ENCODE results near the gene GYS1.

Gene GYS1

DNA sequence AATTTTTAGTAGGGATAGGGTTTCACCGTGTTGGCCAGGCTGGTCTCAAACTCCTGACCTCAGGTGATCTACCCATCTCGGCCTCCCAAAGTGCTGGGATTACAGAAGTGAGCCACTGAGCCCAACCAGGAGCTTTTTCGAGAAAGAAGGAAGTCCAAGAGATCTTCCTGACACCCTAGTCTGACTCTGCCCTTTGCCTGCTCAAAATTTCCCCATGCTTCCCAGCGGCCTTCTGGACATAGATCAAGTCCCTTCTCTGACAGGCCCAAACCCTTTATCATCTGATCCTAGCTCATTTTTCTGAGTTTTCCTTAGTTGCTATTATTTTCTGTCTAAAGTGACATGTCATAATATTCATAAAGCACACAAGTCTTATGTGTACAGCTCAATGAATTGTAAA, 40.0 kb downstream of the GYS1 start:
- H3K27me3 ChIP-seq, result no peaks in the 10 kb centered on the region
- peaks cover 0 to 20% (median 15%) of the 10 kb centered on the region in 4 donors for H3K4me1 ChIP-seq
- no peaks in the 10 kb centered on the region for H3K9me3 ChIP-seq
- TF ChIP-seq, protein P1, sequence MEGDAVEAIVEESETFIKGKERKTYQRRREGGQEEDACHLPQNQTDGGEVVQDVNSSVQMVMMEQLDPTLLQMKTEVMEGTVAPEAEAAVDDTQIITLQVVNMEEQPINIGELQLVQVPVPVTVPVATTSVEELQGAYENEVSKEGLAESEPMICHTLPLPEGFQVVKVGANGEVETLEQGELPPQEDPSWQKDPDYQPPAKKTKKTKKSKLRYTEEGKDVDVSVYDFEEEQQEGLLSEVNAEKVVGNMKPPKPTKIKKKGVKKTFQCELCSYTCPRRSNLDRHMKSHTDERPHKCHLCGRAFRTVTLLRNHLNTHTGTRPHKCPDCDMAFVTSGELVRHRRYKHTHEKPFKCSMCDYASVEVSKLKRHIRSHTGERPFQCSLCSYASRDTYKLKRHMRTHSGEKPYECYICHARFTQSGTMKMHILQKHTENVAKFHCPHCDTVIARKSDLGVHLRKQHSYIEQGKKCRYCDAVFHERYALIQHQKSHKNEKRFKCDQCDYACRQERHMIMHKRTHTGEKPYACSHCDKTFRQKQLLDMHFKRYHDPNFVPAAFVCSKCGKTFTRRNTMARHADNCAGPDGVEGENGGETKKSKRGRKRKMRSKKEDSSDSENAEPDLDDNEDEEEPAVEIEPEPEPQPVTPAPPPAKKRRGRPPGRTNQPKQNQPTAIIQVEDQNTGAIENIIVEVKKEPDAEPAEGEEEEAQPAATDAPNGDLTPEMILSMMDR (IDR thresholded peaks at IDR 0.05), result no peak
- no peak overlapping the region for H3K4me3 ChIP-seq
- intact Hi-C loops (cut with DNase I; ENCODE audit: low total_unique reads), result no loop called here
- no peak for DNase-seq
- peaks cover 0 to 5% (median 0%) of the 10 kb centered on the region in 3 donors for H3K36me3 ChIP-seq
- H3K27ac ChIP-seq, result peak overlapping the region in 1 of 2 donors; percentile 91

DNA sequence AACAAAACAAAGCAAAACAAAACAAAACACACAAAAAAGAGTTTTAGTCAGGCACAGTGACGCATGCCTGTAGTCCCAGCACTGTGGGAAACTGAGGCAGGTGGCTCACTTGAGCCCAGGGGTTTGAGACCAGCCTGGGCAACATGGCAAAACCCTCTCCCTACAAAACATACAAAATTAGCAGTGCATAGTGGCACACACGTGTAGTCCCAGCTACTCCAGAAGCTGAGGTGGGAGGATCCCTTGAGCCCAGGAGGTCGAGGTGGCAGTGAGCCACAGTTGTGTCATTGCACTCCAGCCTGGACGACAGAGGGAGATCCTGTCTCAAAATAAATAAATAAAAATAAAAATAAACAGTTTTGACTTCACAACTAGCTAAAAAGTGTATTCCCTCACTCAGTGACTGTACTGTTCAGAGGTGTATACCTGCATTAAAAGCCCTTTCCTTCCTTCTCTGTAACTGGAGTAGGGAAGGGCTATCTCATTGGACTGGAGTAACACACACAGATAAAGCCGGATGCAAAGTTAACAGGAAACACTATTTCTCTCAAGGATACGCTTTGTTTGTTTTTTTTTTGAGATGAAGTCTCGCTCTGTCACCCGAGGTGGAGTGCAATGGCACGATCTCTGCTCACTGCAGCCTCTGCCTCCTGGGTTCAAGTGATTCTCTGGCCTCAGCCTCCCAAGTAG, 42.1 kb downstream of the GYS1 start:
- no peak overlapping the region for H3K4me3 ChIP-seq
- no peak for DNase-seq
- peaks cover 0 to 16% (median 13%) of the 10 kb centered on the region in 4 donors for H3K4me1 ChIP-seq
- intact Hi-C loops (cut with DNase I; ENCODE audit: low total_unique reads), result no loop called here
- TF ChIP-seq, protein P1 (IDR thresholded peaks at IDR 0.05), result no peak
- no peaks in the 10 kb centered on the region for H3K27me3 ChIP-seq
- no peaks in the 10 kb centered on the region for H3K9me3 ChIP-seq
- no peak overlapping the region for H3K27ac ChIP-seq
- no peaks in the 10 kb centered on the region for H3K36me3 ChIP-seq

DNA sequence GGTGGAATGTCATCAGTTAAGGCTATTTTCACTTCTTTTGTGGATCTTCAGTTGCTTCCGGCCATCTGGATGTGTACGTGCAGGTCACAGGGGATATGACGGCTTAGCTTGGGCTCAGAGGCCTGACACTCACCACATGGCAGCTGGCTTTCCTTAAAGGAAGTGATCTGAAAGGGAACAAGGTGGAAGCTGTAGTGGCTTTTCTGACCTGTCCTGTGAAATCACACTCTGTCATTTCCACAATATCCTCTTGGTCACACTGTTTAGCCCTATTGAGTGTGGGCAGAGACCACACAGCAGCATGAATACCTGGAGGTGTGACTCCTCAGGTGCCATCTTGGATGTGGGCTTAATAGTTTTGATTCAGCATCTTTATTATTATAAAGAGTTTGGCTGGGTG, 43.0 kb downstream of the GYS1 start:
- Histone ChIP-seq H3K4me1 (peaks cover 0 to 8% (median 5%) of the 10 kb centered on the region in 4 donors), H3K36me3 (no peaks in the 10 kb centered on the region), H3K27me3 (no peaks in the 10 kb centered on the region), H3K27ac (no peak overlapping the region), H3K9me3 (no peaks in the 10 kb centered on the region), H3K4me3 (no peak overlapping the region)
- intact Hi-C loops (cut with DNase I; ENCODE audit: low total_unique reads), result no loop called here
- TF ChIP-seq, protein P1 (IDR thresholded peaks at IDR 0.05), result no peak
- no peak for DNase-seq

DNA sequence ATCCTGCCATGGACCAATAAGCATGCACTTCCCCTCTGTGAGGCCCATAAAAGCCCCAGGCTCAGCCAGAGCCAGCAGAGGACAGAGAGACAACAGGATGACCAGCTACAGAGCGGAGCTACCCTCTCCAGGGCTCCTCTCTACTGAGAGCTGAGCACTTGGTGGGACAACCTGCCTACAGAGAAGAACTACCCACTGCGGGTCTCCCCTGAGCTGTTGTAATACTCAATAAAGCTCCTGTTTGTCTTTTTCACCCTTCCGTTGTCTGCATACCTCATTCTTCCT, 45.9 kb downstream of the GYS1 start:
- Histone ChIP-seq H3K27ac (no peak overlapping the region), H3K27me3 (no peaks in the 10 kb centered on the region), H3K4me1 (no peaks in the 10 kb centered on the region), H3K36me3 (no peaks in the 10 kb centered on the region), H3K4me3 (no peak overlapping the region), H3K9me3 (no peaks in the 10 kb centered on the region)
- DNase-seq, result no peak
- intact Hi-C loops (cut with DNase I; ENCODE audit: low total_unique reads), result no loop called here
- TF ChIP-seq, protein P1 (IDR thresholded peaks at IDR 0.05), result no peak

- Histone ChIP-seq H3K36me3 (no peaks in the 10 kb centered on the region), H3K27me3 (no peaks in the 10 kb centered on the region), H3K27ac (no peak overlapping the region), H3K9me3 (no peaks in the 10 kb centered on the region), H3K4me1 (no peaks in the 10 kb centered on the region), H3K4me3 (no peak overlapping the region)
- TF ChIP-seq, protein P1 (IDR thresholded peaks at IDR 0.05), result no peak
- DNase-seq, result no peak
- intact Hi-C loops (cut with DNase I; ENCODE audit: low total_unique reads), result no loop called here
These were observed 46.4 kb downstream of the GYS1 start for GRCh38 chr19:48946463-48947257.

All from tibial artery (tissue), 4 donors.